BLaER1 (cell line): ENCODE results near the gene TMPRSS15.
"Not testable (repeated sequence)": the region's sequence is repeated elsewhere in the genome, so short reads cannot be mapped to it uniquely, and the experiment has no call there.

Source experiments
- H3K27ac ChIP-seq: shearing (Covaris generic); formaldehyde crosslinking; 2 replicates; pipeline ENCODE4 v1.8.1; 2022
- H3K27me3 ChIP-seq: shearing (Covaris generic); formaldehyde crosslinking; 2 replicates; pipeline ENCODE4 v1.8.1; 2022
- H3K36me3 ChIP-seq: shearing (Covaris generic); formaldehyde crosslinking; 2 replicates; pipeline ENCODE4 v1.8.1; 2022
- H3K4me1 ChIP-seq: shearing (Covaris generic); formaldehyde crosslinking; 2 replicates; pipeline ENCODE4 v1.8.1; 2022
- H3K4me2 ChIP-seq: shearing (Covaris generic); formaldehyde crosslinking; 2 replicates; pipeline ENCODE4 v1.8.1; 2022
- H3K4me3 ChIP-seq: shearing (Covaris generic); formaldehyde crosslinking; 2 replicates; pipeline ENCODE4 v1.8.1; 2022
- H3K9ac ChIP-seq: shearing (Covaris generic); formaldehyde crosslinking; 2 replicates; pipeline ENCODE4 v1.8.1; 2022
- H3K9me3 ChIP-seq: shearing (Covaris generic); formaldehyde crosslinking; 2 replicates; pipeline ENCODE4 v1.8.1; 2022
- H4K20me1 ChIP-seq: shearing (Covaris generic); formaldehyde crosslinking; 2 replicates; pipeline ENCODE4 v1.8.1; 2022
- Cebpa-rat ChIP-seq: shearing (Covaris generic); IDR thresholded peaks from 2 replicates; pipeline ENCODE4 v1.8.1; 2022

The TMPRSS15 gene

GRCh38 chr21:18409579-18409978, 6.0 kb upstream of the TMPRSS15 start:
- Histone ChIP-seq H3K4me3 (no peak overlapping the region), H3K4me1 (no peaks in the 10 kb centered on the region), H3K27ac (no peak overlapping the region), H3K9me3 (peaks cover 3% of the 10 kb centered on the region; the same call in 1 of the 2 replicates), H3K4me2 (no peak overlapping the region), H3K36me3 (no peaks in the 10 kb centered on the region), H4K20me1 (no peaks in the 10 kb centered on the region), H3K9ac (no peak overlapping the region), H3K27me3 (no peaks in the 10 kb centered on the region)
- TF ChIP-seq Cebpa-rat = no peak

DNA sequence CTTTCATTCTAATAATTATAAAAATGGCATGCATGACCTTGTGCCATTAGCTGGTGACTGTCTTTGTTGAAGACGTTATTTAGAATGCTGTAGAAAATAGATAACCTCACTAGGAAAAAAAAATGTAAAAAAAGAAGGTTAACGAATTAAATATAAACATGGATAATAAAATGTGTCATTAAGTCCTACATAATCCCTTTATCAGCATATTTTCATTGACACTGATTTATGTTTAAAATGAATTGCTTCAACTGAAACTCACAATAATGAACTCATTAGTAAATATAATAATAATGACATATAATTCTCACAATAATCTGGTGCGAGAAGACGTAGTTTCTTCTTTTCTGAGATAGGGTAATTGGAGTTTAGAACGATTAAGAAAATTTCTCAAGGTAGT, 4.7 kb downstream of the TMPRSS15 start:
- Histone ChIP-seq H3K36me3 (no peaks in the 10 kb centered on the region), H3K4me2 (no peak overlapping the region), H3K4me3 (no peak overlapping the region), H3K9ac (no peak overlapping the region), H3K27me3 (no peaks in the 10 kb centered on the region), H3K9me3 (peaks cover 3% of the 10 kb centered on the region; the same call in 1 of the 2 replicates), H3K27ac (no peak overlapping the region), H3K4me1 (no peaks in the 10 kb centered on the region), H4K20me1 (no peaks in the 10 kb centered on the region)
- no peak for TF ChIP-seq Cebpa-rat

- TF ChIP-seq Cebpa-rat = no peak
- H3K27me3 ChIP-seq = no peaks in the 10 kb centered on the region
Measured at GRCh38 chr21:18387994-18388393, 15.6 kb downstream of the TMPRSS15 start.

GRCh38 chr21:18384771-18385170, 18.8 kb downstream of the TMPRSS15 start:
- H3K9ac ChIP-seq = no peak overlapping the region
- H3K4me2 ChIP-seq = no peak overlapping the region
- no peaks in the 10 kb centered on the region for H4K20me1 ChIP-seq
- 0 out of 2 replicates have a peak, but pooled peaks cover 9% of the 10 kb centered on the region for H3K4me1 ChIP-seq
- H3K36me3 ChIP-seq = no peaks in the 10 kb centered on the region
- no peak for TF ChIP-seq Cebpa-rat
- H3K4me3 ChIP-seq = no peak overlapping the region
- H3K27ac ChIP-seq = no peak overlapping the region
- no peaks in the 10 kb centered on the region for H3K27me3 ChIP-seq
- no peaks in the 10 kb centered on the region for H3K9me3 ChIP-seq

More at GRCh38 chr21:18387994-18388393, 15.6 kb downstream of the TMPRSS15 start:
- Histone ChIP-seq H3K9me3 (peaks cover 16% of the 10 kb centered on the region), H3K4me3 (no peak overlapping the region), H3K4me1 (no peaks in the 10 kb centered on the region), H3K27ac (no peak overlapping the region), H3K4me2 (no peak overlapping the region), H3K36me3 (no peaks in the 10 kb centered on the region), H4K20me1 (no peaks in the 10 kb centered on the region), H3K9ac (no peak overlapping the region)

GRCh38 chr21:18382934-18383619, 20.5 kb downstream of the TMPRSS15 start:
- not testable (repeated sequence) for H3K4me3 ChIP-seq, H3K4me1 ChIP-seq, H3K9ac ChIP-seq, H3K27ac ChIP-seq, H3K27me3 ChIP-seq, H3K9me3 ChIP-seq, H3K36me3 ChIP-seq, H4K20me1 ChIP-seq, H3K4me2 ChIP-seq

- H3K27me3 ChIP-seq = no peaks in the 10 kb centered on the region
- no peak overlapping the region for H3K9ac ChIP-seq
- no peak for TF ChIP-seq Cebpa-rat
- no peak overlapping the region for H3K4me2 ChIP-seq
- H3K9me3 ChIP-seq = no peaks in the 10 kb centered on the region
- H3K4me1 ChIP-seq = 0 out of 2 replicates have a peak, but pooled peaks cover 9% of the 10 kb centered on the region
- H3K4me3 ChIP-seq = no peak overlapping the region
- H4K20me1 ChIP-seq = no peaks in the 10 kb centered on the region
- no peaks in the 10 kb centered on the region for H3K36me3 ChIP-seq
- H3K27ac ChIP-seq = no peak overlapping the region
Measured at GRCh38 chr21:18382141-18382540, 21.4 kb downstream of the TMPRSS15 start.

DNA sequence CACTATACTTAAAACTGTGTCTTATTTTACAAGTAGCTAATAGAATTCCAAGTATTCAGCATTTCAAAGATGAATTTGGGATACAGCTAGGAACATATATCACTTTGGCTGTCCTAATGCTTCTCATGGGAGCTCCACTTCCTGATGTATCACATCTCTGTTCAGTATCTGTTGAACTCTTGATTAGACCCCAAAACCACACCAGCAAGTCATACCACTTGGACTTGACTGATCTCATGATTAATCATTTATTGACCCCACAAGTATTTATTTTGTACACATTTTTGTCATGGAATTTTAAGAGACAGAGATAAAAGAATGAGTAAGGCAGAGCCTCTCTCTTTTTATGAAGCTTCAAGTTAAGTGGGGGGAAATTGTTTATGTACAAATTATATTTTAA, 30.0 kb downstream of the TMPRSS15 start:
- no peak overlapping the region for H3K27ac ChIP-seq
- no peak overlapping the region for H3K4me3 ChIP-seq
- no peak overlapping the region for H3K4me2 ChIP-seq
- no peaks in the 10 kb centered on the region for H3K27me3 ChIP-seq
- no peak for TF ChIP-seq Cebpa-rat
- no peaks in the 10 kb centered on the region for H4K20me1 ChIP-seq
- no peaks in the 10 kb centered on the region for H3K4me1 ChIP-seq
- no peak overlapping the region for H3K9ac ChIP-seq
- H3K9me3 ChIP-seq = no peaks in the 10 kb centered on the region
- H3K36me3 ChIP-seq = no peaks in the 10 kb centered on the region

GRCh38 chr21:18370301-18370700, 33.3 kb downstream of the TMPRSS15 start:
- no peak for TF ChIP-seq Cebpa-rat
- Histone ChIP-seq H3K4me2 (no peak overlapping the region), H3K4me1 (no peaks in the 10 kb centered on the region), H3K27ac (no peak overlapping the region), H3K4me3 (no peak overlapping the region), H3K27me3 (no peaks in the 10 kb centered on the region), H3K9ac (no peak overlapping the region), H3K36me3 (no peaks in the 10 kb centered on the region), H4K20me1 (no peaks in the 10 kb centered on the region), H3K9me3 (no peaks in the 10 kb centered on the region)

DNA sequence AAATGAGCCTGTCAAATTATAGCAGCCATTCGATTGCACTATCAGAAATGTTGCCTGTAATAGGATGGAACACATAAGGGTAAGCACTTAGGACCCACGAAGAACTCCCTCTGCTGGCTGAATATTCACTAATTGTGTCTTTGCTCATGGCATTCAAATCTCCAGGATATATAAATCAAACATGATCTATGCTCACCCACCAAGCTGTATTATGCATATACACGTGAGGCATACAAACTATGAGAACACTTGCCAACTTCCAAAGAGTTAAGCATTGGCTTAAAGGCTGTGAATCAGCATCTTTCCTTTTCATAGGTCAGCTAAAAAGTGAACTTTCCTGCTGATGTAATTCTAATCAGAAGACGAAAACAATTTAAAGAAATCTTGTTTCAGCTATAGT, 34.5 kb downstream of the TMPRSS15 start:
- H3K27me3 ChIP-seq = no peaks in the 10 kb centered on the region
- H3K27ac ChIP-seq = no peak overlapping the region
- no peak overlapping the region for H3K4me2 ChIP-seq
- H3K36me3 ChIP-seq = no peaks in the 10 kb centered on the region
- TF ChIP-seq Cebpa-rat = no peak
- no peaks in the 10 kb centered on the region for H3K4me1 ChIP-seq
- no peaks in the 10 kb centered on the region for H4K20me1 ChIP-seq
- H3K9ac ChIP-seq = no peak overlapping the region
- H3K4me3 ChIP-seq = no peak overlapping the region
- H3K9me3 ChIP-seq = no peaks in the 10 kb centered on the region

- Histone ChIP-seq H3K27me3 (no peaks in the 10 kb centered on the region), H3K9ac (no peak overlapping the region), H3K9me3 (no peaks in the 10 kb centered on the region), H3K36me3 (no peaks in the 10 kb centered on the region), H3K27ac (no peak overlapping the region), H4K20me1 (no peaks in the 10 kb centered on the region), H3K4me1 (no peaks in the 10 kb centered on the region), H3K4me2 (no peak overlapping the region), H3K4me3 (no peak overlapping the region)
- no peak for TF ChIP-seq Cebpa-rat
Measured at GRCh38 chr21:18368205-18368604, 35.4 kb downstream of the TMPRSS15 start.

DNA sequence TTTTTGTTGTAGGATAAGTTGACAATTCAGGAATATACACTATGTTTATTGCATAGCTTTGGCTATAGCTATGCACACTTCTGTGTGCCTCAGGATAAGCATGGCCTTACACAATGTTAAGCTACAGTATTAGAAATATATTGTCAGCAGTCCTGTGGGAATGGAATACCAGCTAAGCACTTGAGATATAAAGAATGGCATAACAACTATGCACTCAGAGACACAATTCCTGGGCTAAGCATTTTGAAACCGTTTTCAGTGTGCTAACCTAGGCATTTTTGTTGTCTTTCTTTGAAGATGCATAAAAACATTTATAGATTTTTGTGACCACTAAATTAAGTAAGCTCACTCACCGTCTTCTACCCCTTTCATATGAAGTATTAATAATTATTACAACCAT, 46.8 kb downstream of the TMPRSS15 start:
- H3K9ac ChIP-seq = no peak overlapping the region
- no peaks in the 10 kb centered on the region for H3K4me1 ChIP-seq
- H3K27me3 ChIP-seq = no peaks in the 10 kb centered on the region
- TF ChIP-seq Cebpa-rat = no peak
- no peaks in the 10 kb centered on the region for H4K20me1 ChIP-seq
- no peak overlapping the region for H3K4me2 ChIP-seq
- no peaks in the 10 kb centered on the region for H3K9me3 ChIP-seq
- H3K36me3 ChIP-seq = no peaks in the 10 kb centered on the region
- no peak overlapping the region for H3K4me3 ChIP-seq
- no peak overlapping the region for H3K27ac ChIP-seq
